RPMI8226 (cell line): Measurements from ENCODE around the gene PLA2G6.
A peak's percentile ranks its signal among the peaks of the same experiment; 100 is the strongest.
"Not testable (repeated sequence)": the region's sequence is repeated elsewhere in the genome, so short reads cannot be mapped to it uniquely, and the experiment has no call there.

Experiments used
- DNase-seq: peaks from one replicate; pipeline ENCODE4 v3.0.0-alpha.2; 2015

The PLA2G6 gene

DNA sequence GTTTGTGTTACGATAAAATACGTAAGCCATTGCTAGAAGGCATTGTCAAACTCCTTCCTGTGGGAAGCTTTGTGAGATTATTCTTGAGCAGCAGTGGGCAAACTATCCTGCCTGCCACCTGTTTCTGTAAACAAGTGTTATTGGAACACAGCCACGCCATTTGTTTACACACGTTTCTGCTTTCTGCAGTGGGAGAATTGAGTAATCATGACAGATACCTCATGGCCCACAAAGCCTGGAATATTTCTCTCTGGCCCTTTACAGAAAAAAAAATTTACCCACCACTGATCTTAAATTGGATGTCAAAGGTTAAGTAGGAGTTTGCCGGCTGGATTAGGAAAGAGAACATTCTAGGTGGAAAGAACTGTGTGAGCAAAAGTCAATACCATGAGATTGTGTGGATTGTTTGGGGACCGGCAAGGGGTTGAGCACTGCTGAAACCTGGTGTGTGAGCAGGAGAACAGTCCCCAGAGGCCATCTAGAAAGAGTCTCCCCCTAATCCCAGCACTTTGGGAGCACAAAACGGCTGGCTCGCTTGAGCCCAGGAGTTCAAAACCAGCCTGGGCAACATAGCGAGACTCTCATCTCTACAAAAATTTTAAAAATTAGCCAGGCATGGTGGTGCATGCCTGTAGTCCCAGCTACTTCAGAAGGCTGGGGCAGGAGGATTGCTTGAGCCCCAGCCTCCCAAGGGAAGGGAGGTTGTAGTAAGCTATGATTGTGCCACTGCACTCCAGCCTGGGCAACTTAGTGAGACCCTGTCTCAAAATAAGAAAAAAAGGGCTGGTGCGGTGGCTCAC lies 6.0 kb upstream of the PLA2G6 start:
- DNase-seq, result no peak

DNA sequence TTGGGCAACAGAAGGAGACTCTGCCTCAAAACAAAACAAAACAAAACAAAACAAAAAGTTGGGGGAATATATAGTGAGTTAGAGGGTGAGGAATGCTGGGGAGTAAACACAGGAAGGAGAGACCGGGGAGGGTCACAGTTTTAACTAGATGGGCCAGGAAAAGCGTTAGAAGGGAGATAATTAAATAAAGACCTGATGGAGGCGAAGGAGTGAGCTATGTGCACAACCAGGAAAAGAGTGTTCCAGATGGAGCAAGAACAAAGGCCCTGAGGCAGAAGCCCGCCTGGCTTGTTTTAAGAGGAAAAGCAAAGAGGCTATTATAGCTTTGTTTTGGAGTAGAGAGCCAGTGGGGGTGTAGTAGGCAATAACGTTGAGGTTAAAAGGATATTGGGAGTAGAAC lies 4.8 kb upstream of the PLA2G6 start:
- DNase-seq, result no peak

DNA sequence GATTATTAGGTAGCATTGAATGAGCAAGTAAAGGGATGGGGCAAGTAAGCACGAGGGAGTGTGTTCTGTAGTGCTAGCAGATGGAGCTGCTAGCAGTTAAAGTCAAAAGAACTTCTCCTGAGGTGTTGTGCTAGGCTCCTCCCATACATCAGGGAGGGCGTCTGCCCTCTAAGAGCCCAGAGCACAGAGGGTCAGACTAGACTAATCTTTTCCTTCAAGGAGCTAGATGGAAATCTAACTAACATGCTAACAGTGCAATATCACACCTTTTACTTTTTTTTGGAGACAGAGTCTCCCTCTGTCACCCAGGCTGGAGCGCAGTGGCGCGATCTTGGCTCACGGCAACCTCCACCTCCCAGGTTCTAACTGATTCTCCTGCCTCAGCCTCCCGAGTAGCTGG lies 3.2 kb upstream of the PLA2G6 start:
- DNase-seq, result no peak

DNA sequence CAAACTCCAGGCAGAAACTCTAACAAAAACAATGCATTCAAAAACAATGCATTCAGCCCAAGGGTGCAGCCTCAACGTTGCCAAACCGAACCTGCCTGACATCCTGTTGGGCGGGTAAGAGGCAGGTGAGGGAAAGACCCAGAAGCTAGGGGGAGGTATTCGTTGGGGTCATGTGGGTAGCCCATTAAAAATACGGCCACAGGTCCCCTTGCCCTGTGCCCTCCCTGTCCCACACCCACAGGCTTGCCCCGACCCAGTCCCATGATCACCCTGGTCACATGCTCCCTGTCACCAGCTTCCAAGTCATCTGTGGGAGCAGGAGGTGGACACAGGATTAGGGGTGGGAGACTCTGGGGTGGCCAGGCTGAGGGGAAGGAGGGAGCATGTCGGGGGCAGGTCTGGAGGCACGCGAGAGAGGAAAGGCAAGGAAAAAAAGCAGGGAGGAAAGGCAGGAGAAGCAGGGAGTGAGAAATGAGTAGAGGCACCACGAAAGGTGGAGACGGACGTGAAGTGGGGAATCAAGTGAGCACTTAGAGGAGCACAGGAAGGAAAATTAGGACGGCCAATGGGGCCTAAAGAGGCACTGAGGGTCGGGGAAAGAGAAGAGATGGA lies 683 bp downstream of the PLA2G6 start:
- peak; percentile 76 for DNase-seq

DNA sequence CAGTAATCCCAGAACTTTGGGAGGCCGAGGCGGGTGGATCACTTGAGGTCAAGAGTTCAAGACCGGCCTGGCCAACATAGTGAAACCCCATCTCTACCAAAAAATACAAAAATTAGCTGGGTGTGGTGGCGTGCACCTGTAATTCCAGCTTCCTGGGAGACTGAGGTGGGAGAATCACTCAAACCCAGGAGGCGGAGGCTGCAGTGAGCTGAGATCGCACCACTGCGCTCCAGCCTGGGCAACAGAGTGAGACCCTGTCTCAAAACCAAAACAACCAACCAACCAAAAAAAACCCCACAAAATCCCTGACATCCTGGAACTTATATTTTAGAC lies 3.1 kb downstream of the PLA2G6 start:
- not testable (repeated sequence) for DNase-seq

DNA sequence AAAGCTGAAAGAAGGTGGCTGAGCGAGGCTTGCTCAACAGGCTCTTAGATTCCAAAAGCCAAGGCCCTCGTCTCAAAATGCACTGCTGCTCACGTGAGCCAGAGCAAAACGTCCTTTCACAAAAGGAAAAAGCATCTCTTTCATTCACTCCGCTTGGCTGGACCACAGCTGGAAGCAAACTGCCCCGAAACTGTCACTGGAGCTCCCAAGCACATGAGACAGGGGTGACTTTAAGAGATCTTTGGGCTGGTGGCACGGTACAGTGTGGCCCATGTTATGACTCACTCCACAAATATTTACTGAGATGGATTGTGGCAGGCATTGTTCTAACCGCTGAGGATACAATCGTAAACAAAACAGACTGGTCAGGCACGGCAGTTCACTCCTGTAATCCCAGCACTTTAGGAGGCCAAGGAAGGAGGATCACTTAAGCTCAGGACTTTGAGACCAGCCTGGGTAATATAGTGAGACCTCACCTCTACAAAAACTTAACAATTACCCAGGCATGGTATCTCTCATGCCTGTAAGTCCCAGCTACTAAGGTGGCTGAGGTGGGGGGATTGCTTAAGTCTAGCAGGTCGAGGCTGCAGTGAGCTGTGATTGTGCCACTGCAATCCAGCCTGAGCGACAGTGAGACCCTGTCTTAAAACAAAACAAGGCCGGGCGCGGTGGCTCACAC lies 3.6 kb downstream of the PLA2G6 start:
- no peak for DNase-seq

DNA sequence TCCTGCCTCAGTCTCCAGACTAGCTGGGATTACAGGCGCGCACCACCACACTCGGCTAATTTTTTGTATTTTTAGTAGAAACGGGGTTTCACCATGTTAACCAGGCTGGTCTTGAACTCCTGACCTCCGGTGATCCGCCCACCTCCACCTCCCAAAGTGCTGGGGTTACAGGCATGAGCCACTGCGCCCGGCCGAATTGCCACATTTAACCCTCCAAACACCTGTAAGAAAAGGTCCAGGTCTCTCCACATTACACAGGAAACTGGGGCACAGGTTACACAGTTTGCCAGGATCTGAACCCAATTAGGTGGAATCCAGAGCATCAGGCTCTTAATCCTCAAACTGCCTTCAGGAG lies 4.1 kb downstream of the PLA2G6 start:
- DNase-seq, result not testable (repeated sequence)

DNA sequence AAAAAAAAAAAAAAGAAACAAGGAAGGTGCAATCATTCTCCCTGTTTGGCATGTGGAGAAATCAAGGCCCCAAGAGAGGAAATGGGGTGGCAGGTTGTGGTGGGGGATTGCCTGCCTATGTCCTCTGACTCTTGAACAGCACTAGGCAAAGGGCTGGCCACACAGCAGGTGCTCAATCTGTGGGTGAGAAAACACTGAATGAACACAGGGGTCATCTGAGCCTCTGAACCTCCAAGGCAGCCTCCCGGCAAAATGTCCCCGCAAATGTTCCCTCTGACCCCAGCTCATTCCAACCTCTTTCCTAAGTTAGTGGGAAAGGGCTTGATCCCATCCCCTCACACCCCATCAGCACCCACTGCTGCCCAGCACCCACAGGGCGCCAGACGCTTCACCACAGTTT lies 4.6 kb downstream of the PLA2G6 start:
- no peak for DNase-seq

DNA sequence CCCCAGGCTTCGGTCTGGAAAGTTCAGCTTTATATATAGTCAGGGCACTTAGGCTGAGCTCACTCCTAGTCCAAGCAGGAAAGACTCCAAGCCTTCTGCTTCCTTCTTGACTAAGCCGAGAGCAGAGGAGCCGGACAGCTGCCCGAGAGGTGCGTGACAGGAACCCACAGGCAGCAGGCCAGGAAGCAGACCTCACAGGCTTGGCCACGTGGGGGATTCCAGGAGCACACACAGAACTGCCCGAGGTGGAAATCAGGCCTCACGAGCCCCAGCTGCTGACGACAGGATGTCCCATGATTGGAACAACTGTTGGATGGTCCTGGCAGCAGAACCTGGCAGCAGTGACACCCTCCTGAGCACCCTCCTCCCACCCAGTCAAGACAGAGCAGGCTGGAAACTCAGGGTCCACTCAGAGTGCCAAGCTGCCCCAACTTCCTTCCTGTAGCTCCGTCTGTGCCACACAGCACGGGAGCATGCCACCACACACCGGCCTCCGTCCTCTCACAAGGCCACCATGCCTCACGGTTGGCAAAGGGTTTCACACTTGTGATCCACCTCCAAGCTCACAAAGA lies 5.4 kb downstream of the PLA2G6 start:
- peak; percentile 63 for DNase-seq

DNA sequence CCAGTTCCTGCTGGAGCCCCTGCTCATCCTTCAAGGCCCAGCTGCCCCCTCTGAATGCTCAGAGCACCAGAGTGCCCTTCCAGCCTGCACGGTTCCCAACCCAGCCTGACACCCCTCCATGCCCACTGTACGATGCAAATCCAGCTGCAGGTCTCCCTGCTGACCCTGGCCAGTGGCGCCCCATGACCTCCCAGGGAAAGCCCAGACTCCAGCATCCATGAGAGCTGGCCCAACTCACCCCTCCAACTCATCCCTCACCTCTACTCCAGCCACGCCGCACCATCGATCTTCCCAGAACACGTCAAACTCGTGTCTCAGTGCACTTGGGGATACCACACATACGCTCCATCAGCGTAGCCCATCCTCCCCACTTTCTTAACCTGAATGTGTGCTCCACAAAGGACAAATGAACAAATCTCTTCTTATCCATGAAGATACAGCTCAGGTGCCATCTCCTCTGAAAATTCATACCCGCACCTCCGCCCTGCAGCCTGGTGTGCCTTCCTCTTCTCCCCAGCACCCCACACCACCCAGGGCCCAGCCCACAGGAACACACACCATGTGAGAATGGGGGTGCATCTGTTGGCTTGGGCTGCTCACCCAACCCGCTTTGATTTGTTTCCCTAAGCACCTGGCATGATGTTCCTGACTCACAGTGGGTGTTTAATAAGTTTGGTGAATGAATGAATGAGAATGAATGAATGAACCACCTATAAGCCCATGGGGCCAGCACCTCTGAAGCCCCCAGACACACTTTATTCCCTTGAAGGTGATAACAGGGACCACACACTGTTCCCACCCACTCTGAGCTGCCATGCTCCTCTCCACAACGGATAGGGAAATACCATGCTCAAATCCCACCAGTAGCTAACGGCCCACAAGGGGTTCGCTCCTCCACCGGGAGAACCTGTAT lies 6.2 kb downstream of the PLA2G6 start:
- no peak for DNase-seq

DNA sequence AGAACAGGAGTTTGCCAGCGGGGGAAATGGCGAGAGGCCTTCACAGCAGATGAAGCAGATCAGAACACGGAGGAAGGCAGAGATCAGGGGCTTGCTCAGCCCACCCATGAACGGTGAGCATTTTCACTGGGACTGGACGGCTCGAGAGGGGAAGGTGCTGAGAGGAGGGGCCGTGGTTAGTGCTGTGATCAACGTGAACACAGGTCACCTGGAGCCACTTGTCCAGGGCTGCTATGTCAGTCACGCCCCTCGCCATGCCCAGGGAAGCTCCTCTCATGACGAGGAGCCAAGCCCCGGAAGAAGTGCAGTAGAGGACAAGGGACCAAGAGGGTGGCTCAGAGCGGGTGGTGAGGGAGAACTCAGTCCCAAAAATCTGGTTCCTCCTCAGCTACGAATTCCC lies 7.0 kb downstream of the PLA2G6 start:
- DNase-seq, result no peak

DNA sequence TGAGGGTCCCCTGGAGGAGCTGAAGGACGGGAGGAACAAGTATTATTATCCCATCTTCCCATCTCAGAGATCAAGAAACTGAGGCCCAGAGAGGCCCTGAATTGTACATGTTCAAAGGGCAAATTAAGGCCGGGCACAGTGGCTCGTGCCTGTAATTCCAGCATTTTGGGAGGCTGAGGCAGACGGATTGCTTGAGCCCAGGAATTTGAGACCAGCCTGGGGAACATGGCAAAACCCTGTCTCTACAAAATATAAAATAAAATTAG lies 8.1 kb downstream of the PLA2G6 start:
- no peak for DNase-seq

DNA sequence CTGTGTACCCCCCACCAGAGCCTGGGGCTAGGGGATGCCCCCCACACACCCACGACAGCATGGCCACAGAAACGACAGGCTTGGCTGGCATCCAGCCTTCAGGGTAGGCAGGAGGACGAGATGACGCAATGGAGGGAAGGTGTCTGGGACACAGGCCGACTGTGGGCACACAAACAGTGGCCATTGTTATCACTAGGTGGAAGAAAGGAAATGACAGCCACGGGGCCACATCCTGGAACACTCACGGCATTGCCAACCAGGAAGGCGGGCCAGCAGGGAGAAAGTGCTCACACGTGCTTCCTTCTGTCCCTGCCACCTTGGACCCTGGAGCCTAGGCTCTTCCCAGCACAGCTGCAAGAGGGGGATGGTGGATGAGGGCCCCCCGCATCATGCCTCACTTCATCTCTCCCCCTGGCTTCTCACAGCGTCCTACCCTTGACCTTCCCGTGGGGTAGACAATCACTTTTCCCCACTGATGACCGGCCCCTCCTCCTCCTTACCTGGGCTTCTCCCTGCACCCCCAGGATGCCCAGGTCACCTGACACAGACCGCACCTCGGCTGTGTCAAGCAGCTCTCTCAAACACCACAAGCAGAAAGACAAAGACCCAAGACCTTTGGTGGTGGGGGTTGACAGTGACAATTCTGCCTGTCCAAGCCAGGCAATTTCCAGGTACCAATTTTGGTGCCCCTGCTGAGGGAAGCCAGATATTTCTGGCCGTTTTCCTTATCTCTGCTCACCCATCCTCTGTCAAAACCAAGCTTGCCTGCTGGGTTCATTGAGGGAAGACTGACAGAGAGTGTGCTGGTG lies 8.6 kb downstream of the PLA2G6 start:
- no peak for DNase-seq

DNA sequence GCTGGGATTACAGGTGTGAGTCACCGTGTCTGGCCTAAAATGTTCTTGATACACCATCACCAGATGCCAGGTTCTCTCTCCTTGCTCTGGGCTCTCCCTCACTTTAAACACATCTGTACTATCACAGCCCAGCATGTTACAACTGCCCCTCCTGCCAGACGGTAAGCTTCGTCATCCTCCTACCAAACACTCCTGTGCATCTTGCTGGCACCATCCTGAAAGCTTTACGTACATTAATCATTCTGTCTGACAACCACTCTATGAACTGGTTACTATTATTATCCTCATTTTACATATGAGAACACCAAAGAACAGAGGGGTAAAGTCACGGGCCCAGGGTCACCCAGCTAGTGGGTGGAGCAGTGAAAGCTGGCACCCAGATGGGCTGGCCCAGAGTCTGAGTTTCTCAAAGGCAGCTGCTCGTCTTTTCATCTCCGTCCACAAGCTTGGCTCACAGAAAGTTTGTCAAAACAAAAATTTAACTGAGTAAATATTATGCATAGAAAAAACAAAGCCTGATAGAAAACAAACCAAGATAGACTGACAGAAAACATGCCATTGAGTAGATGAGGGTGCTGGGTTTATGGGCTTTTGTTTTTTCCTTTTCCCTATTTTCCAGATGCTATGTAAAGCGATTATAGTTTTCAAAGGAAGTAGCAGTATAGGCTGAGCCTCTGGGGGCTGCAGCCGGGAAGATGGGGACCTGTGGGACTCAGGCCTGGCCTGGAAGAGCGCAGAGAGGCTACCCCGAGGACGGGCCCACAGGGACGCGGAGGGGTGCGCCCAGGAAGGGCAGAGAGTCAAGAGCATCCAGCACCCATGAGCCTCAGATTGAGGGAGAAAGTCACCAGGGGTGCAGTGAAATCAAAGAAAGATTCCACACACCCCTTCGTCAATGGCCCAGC lies 9.5 kb downstream of the PLA2G6 start:
- no peak for DNase-seq

DNA sequence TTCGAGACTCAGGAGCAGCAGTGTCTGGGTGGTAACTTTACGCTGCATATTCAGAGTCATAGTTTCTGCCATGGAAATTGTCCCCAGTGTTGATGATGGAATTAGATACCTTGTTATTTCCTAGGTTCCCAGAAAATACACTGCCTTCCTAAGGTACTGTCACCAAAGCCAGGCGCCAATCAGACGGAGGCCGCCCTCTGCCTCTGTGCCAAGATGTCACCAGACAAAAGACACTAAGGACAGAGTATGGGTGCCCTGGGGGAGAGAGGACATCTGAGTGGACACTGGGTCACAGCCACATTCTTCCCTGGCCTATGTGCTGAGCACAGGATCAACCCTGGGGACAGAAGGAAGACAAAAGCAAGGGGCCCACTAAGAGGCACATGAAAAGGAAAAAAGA lies 11.2 kb downstream of the PLA2G6 start:
- DNase-seq, result no peak

DNA sequence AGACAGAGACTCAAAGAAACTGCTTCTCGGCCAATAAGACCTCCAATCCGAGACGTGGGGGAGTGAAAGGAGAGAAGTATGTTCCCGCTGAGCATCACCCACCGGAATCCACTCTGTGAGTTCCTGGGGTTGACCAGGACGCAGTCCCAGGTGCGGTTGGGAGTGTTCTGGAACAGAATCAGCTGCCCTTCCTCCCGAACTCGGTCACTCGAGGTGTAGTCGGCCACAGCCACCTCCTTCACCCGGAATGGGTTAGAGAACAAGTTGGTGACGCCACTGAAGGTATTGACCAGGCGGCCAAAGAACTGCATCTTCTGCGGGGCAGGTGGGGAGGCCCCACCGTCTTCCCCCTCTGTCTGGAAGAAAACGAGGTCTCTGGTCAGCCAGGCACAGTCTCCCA lies 12.5 kb downstream of the PLA2G6 start:
- no peak for DNase-seq

DNA sequence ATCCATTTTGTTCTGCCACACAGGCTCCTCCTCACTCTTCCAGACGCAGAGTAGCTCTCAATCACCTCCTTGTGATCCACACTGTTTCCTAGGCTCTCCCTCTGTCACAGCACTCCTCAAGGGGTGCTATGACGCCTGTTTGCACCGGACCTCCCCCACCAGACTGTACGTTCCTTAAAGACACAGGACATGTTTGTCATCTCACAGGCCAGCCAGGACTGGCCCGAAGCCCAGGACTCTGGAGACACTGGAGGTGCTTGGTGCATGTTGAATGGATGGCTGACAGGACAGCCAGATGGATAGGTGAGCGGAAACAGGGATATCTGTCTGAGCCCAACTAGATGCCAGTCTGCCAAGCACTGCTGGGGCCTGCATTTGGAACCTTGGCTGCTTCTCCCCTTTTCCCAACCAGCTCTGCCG lies 13.6 kb downstream of the PLA2G6 start:
- DNase-seq, result no peak

DNA sequence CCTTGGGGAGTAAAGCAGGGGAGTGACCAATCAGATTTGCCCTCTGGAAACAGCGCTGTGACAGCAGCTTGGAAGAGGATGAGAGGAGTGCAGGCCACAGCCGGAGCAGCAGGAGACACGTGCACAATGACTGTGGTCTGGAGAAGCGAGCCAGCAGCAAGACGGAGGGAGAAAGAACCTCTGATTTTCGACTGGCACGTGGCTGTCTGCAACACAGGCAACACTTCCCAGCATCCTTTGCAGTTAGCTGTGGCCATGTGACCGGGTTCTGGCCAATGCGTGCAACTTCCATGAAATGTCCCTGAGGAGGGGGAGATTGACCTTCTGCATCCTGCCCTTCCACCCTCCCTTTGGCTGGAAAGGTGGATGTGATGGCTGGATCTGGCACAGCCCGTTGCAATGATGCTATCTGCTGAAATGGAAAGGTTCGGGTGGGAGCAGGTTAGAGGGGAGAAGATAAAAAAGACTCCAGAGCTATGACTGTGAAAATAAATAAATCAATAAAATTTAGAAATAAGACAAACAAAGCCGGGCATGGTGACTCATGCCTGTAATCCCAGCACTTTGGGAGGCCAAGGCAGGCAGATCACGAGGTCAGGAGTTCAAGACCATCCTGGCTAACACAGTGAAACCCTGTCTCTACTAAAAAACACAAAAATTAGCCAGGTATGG lies 15.6 kb downstream of the PLA2G6 start:
- DNase-seq, result no peak

DNA sequence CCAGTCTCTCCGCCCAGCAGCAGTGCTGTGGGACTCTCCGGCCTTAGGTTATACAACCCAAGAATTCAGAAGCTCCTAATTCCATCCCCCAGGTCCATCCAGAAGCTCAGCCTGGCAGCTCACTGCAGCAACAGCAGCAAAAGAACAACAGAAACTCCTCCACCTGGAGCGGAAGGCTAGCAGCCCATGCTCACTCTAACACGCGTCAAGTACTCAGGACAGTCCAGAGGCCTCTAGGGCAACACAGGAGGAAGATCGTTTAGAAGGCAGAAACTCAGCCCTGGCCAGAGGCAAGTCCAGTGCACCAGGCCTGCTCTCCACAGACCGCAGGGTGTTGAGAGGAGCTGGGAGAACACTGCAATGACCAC lies 17.1 kb downstream of the PLA2G6 start:
- no peak for DNase-seq

DNA sequence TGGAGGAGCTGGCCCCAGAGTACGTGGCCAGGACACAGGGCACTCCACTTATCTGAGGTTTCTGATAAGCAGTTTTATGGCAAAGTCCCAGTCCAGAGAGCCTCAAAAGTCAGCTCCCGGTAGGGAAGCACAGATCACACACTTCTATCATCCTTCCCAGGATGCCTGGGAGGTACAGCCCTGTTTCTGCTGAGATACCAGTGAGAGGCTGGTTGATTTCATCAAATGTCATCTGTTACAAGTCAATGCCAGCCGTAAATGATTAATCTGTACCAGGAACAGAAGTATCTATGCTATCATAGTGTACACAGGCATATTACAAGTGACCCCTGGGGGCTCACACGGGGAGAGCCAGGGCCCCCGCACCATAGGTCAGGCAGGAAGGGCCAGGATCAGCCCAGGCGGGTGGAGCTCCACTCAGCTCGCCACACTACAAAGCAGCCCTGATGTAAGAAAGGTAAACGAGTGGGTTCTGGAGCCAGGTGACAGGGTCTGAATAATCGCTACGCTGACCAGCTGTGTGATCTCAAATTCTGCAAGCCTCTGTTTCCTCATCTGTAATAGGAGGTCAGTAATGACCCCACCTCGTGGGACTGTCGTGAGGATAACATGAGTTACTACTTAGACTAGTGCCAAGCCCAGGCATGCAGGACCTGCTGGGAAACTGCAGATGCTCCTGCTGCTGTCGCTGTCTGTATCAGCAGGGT lies 17.6 kb downstream of the PLA2G6 start:
- no peak for DNase-seq
